SK-N-SH (cell line): Measurements from ENCODE around the gene MAPK11. TPM values are rescaled to one million over a fixed set of nuclear protein-coding genes. Genes with fewer than 3 reads are reported as not detected.
A peak's percentile ranks its signal among the peaks of the same experiment; 100 is the strongest.

Source experiments
- CTCF ChIA-PET: fragments of 300-600, 350-600 bp; formaldehyde crosslinking; extraction: SDS; loops from one replicate; lab custom pipeline; 2021; lab: Yijun Ruan, JAX
- POLR2A ChIA-PET: fragments of 350-600 bp; sonication (Branson Sonifier 250); formaldehyde crosslinking; extraction: SDS; loops from one replicate; lab custom pipeline; 2020; ENCODE audit warnings: antibody characterized with exemption, inconsistent platforms; lab: Yijun Ruan, JAX
- DNase-seq: peaks from one replicate; pipeline ENCODE4 v3.0.0; 2012
- H2AFZ ChIP-seq: fragments of 200-600 bp; sonication (generic); 2 replicates; pipeline ENCODE4 v1.8.1; 2016; ENCODE audit warnings: antibody characterized with exemption, mild to moderate bottlenecking, low read depth
- H3F3A ChIP-seq: fragments of 200-600 bp; sonication (generic); replicated peaks from 2 replicates; pipeline ENCODE3; 2016; ENCODE audit warnings: antibody characterized with exemption, mild to moderate bottlenecking; ENCODE audit not compliant: insufficient read depth
- H3K27ac ChIP-seq, 2 experiments: fragments of 200-500 bp in 1 of 2; fragments of 200-600 bp in 1 of 2; sonication (Bioruptor generic) in 1 of 2; sonication (generic), shearing (Covaris generic) in 1 of 2; 2 replicates each; pipeline versions ENCODE4 v1.5.1 to v1.6.1; 2014 to 2016; ENCODE audit warnings: low read depth in 2 of 2, inconsistent platforms in 1 of 2, low read length in 1 of 2, mild to moderate bottlenecking in 1 of 2, mixed read lengths in 1 of 2
- H3K27me3 ChIP-seq: fragments of 200-600 bp; sonication (generic), shearing (Covaris generic); 2 replicates; pipeline ENCODE4 v1.6.1; 2016; ENCODE audit warnings: mixed run types; ENCODE audit not compliant: insufficient read depth
- H3K36me3 ChIP-seq, 2 experiments: fragments of 200-500 bp in 1 of 2; fragments of 200-600 bp in 1 of 2; sonication (Bioruptor generic) in 1 of 2; sonication (generic) in 1 of 2; replicated peaks in 1 of 2; 2 replicates each; pipeline versions ENCODE3 to v1.5.1; 2014 to 2016; ENCODE audit warnings: low read length in 1 of 2, mild to moderate bottlenecking in 1 of 2; ENCODE audit not compliant: insufficient read depth in 2 of 2, control insufficient read depth in 1 of 2
- H3K4me1 ChIP-seq, 2 experiments: fragments of 200-500 bp in 1 of 2; fragments of 200-600 bp in 1 of 2; sonication (Bioruptor generic) in 1 of 2; sonication (generic), shearing (Covaris generic) in 1 of 2; 2 replicates each; pipeline versions ENCODE4 v1.5.1 to v1.6.1; 2014 to 2016; ENCODE audit warnings: low read depth in 1 of 2, low read length in 1 of 2, mixed run types in 1 of 2; ENCODE audit not compliant: insufficient read depth in 2 of 2, control insufficient read depth in 1 of 2
- H3K4me2 ChIP-seq: fragments of 200-600 bp; sonication (generic), shearing (Covaris generic); 2 replicates; pipeline ENCODE4 v1.6.1; 2017; ENCODE audit warnings: mixed run types
- H3K4me3 ChIP-seq, 2 experiments: fragments of 200-500 bp in 1 of 2; fragments of 200-600 bp in 1 of 2; sonication (Bioruptor generic) in 1 of 2; sonication (generic), shearing (Covaris generic) in 1 of 2; 2 replicates each; pipeline versions ENCODE4 v1.5.1 to v1.8.1; 2014 to 2016; ENCODE audit warnings: low read depth in 2 of 2, inconsistent platforms in 1 of 2, low read length in 1 of 2, mild to moderate bottlenecking in 1 of 2, mixed read lengths in 1 of 2, moderate library complexity in 1 of 2
- H3K79me2 ChIP-seq: fragments of 200-600 bp; sonication (generic); 2 replicates; pipeline ENCODE4 v1.8.1; 2017; ENCODE audit warnings: mild to moderate bottlenecking; ENCODE audit not compliant: insufficient read depth
- H3K9ac ChIP-seq: fragments of 200-600 bp; sonication (generic); 2 replicates; pipeline ENCODE4 v1.6.1; 2017; ENCODE audit warnings: mixed run types
- H3K9me2 ChIP-seq: fragments of 200-600 bp; sonication (generic); 2 replicates; pipeline ENCODE4 v1.6.1; 2017; ENCODE audit warnings: mixed run types
- H3K9me3 ChIP-seq: fragments of 200-600 bp; sonication (generic); 2 replicates; pipeline ENCODE4 v1.6.1; 2017; ENCODE audit warnings: mixed run types, mild to moderate bottlenecking, moderate library complexity
- H4K20me1 ChIP-seq: fragments of 200-600 bp; sonication (generic); 2 replicates; pipeline ENCODE4 v1.6.1; 2017; ENCODE audit warnings: mild to moderate bottlenecking, mixed run types; ENCODE audit not compliant: insufficient read depth
- CHD2 ChIP-seq: fragments of 150-350 bp; IDR thresholded peaks from 2 replicates; pipeline ENCODE4 v1.6.1; 2018; ENCODE audit warnings: low read length; ENCODE audit not compliant: partially characterized antibody
- ELF1 ChIP-seq: IDR thresholded peaks from 2 replicates; pipeline ENCODE4 v1.4.0; 2012
- EP300 ChIP-seq, 2 experiments: IDR thresholded peaks; 2 replicates each; pipeline versions ENCODE4 v1.4.0 to v1.6.1; 2012; ENCODE audit warnings: borderline replicate concordance in 1 of 2, low read depth in 1 of 2, low read length in 1 of 2
- FOSL2 ChIP-seq: IDR thresholded peaks from 2 replicates; pipeline ENCODE4 v1.4.0; 2012; ENCODE audit warnings: low read depth, mild to moderate bottlenecking, moderate library complexity, borderline replicate concordance
- POLR2AphosphoS5 ChIP-seq: IDR thresholded peaks from 2 replicates; pipeline ENCODE4 v1.6.1; 2012; ENCODE audit warnings: low read depth, low read length
- RAD21 ChIP-seq: IDR thresholded peaks from 2 replicates; pipeline ENCODE4 v1.6.1; 2012; ENCODE audit warnings: mild to moderate bottlenecking, low read length
- RCOR1 ChIP-seq: fragments of 150-350 bp; IDR thresholded peaks from 2 replicates; pipeline ENCODE4 v1.6.1; 2017; ENCODE audit warnings: antibody characterized with exemption, low read length
- RFX5 ChIP-seq: IDR thresholded peaks from 2 replicates; pipeline ENCODE4 v1.6.1; 2012; ENCODE audit warnings: mild to moderate bottlenecking, improper control_type of control experiment, low read length
- SMC3 ChIP-seq: IDR thresholded peaks from 2 replicates; pipeline ENCODE4 v1.6.1; 2012; ENCODE audit warnings: low read depth, low read length, improper control_type of control experiment
- TAF1 ChIP-seq: IDR thresholded peaks from 2 replicates; pipeline ENCODE4 v1.6.1; 2012; ENCODE audit warnings: low read depth, mild to moderate bottlenecking, low read length, moderate library complexity, borderline replicate concordance
- TCF12 ChIP-seq: IDR thresholded peaks from 2 replicates; pipeline ENCODE4 v1.4.0; 2012
- TEAD4 ChIP-seq: IDR thresholded peaks from 2 replicates; pipeline ENCODE4 v1.4.0; 2012; ENCODE audit warnings: mild to moderate bottlenecking, borderline replicate concordance; ENCODE audit not compliant: insufficient read depth
- WGBS: methylation state at CpG from one replicate; pipeline ENCODE4 v1.1.6; 2017; ENCODE audit warnings: low lambda C conversion rate; 5-methylcytosine and 5-hydroxymethylcytosine counted together
- polyA plus RNA-seq, 3 experiments: library from polyadenylated mRNA; depleted of rRNA; stranded (reverse); fragments of >200 nt; gene quantifications; 2 replicates each; pipeline ENCODE4 v1.2.3, GENCODE V29; 2012
- TF ChIP-seq, protein P1 (sequence below): IDR thresholded peaks from 2 replicates; pipeline ENCODE4 v1.6.1; 2012; ENCODE audit warnings: mild to moderate bottlenecking, low read depth, low read length, moderate library complexity
- TF ChIP-seq, protein P2 (sequence below): IDR thresholded peaks from 2 replicates; pipeline ENCODE4 v1.4.0; 2012; ENCODE audit warnings: low read depth
- TF ChIP-seq, protein P3 (sequence below): fragments of 150-350 bp; IDR thresholded peaks from 2 replicates; pipeline ENCODE4 v1.6.1; 2017; ENCODE audit warnings: antibody characterized with exemption, low read length, low read depth, borderline replicate concordance
- TF ChIP-seq, protein P4 (sequence below): fragments of 200-600 bp; sonication (generic); IDR thresholded peaks from 2 replicates; pipeline ENCODE4 v1.6.1; 2017; ENCODE audit warnings: antibody characterized with exemption, mild to moderate bottlenecking, moderate library complexity

MAPK11 gene
- polyA plus RNA-seq, 1 of the 3 experiments (the other 2 are of a cell fraction) = 36.0 TPM

DNA sequence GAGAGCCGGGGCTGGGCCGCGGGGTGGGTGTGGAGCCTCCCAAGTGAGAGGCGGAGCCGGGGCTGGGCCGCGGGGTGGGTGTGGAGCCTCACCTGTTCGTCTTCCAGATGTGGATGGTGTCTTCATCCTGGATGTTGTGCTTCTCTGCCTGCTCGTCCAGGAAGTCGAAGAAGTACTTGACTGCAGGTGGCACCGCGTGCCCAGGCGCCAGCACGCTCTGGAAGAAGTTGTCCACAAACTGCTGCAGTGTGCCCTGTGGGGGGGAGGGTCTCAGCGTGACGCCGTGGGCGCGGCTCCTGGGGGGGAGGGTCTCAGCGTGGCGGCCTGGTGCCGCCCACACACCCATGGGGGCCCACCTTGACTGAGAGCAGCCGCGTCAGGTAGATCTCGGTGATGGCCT lies 7.6 kb upstream of the MAPK11 start (continued):
- TF ChIP-seq, protein P1, sequence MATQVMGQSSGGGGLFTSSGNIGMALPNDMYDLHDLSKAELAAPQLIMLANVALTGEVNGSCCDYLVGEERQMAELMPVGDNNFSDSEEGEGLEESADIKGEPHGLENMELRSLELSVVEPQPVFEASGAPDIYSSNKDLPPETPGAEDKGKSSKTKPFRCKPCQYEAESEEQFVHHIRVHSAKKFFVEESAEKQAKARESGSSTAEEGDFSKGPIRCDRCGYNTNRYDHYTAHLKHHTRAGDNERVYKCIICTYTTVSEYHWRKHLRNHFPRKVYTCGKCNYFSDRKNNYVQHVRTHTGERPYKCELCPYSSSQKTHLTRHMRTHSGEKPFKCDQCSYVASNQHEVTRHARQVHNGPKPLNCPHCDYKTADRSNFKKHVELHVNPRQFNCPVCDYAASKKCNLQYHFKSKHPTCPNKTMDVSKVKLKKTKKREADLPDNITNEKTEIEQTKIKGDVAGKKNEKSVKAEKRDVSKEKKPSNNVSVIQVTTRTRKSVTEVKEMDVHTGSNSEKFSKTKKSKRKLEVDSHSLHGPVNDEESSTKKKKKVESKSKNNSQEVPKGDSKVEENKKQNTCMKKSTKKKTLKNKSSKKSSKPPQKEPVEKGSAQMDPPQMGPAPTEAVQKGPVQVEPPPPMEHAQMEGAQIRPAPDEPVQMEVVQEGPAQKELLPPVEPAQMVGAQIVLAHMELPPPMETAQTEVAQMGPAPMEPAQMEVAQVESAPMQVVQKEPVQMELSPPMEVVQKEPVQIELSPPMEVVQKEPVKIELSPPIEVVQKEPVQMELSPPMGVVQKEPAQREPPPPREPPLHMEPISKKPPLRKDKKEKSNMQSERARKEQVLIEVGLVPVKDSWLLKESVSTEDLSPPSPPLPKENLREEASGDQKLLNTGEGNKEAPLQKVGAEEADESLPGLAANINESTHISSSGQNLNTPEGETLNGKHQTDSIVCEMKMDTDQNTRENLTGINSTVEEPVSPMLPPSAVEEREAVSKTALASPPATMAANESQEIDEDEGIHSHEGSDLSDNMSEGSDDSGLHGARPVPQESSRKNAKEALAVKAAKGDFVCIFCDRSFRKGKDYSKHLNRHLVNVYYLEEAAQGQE = no peak
- no peak for TF ChIP-seq TAF1
- TF ChIP-seq, protein P2, sequence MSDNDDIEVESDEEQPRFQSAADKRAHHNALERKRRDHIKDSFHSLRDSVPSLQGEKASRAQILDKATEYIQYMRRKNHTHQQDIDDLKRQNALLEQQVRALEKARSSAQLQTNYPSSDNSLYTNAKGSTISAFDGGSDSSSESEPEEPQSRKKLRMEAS = no peak
- no peak for TF ChIP-seq CHD2
- TF ChIP-seq RFX5 = no peak
- TF ChIP-seq POLR2AphosphoS5 = no peak
- TF ChIP-seq RCOR1 = no peak
- no peak for TF ChIP-seq ELF1
- TF ChIP-seq, all 33 proteins: peak for 0

DNA sequence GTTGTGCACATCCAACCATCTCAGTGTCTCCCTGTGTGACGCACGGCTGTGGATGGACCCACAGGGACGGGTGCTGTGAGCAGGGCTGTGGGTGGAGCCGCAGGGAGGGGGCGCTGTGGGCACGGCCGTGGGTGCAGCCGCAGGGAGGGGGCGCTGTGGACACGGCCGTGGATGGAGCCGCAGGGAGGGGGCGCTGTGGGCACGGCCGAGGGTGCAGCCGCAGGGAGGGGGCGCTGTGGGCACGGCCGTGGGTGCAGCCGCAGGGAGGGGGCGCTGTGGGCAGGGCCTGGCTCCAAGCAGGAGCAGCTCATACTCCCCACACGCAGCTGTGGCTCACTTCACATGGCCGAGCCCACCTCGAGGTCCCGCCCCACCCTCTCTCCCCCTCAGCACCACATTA lies 6.0 kb upstream of the MAPK11 start:
- Histone ChIP-seq H3K9ac (no peak overlapping the region), H3K27ac (no peak overlapping the region), H3K9me2 (no peaks in the 10 kb centered on the region), H2AFZ (no peak overlapping the region), H4K20me1 (peaks cover 27% of the 10 kb centered on the region; the same call in 1 of the 2 replicates), H3F3A (peaks cover 31% of the 10 kb centered on the region), H3K4me3 (no peak overlapping the region), H3K9me3 (no peaks in the 10 kb centered on the region), H3K79me2 (no peaks in the 10 kb centered on the region), H3K4me2 (no peak overlapping the region), H3K4me1 (peaks cover 4 to 11% of the 10 kb centered on the region in 2 experiments; a peak in 2 of 4 replicates), H3K36me3 (peaks cover 22 to 64% of the 10 kb centered on the region in 2 experiments), H3K27me3 (no peaks in the 10 kb centered on the region)
- ChIA-PET CTCF (interaction anchor here (0.6 to 7.0 kb wide), 24 partner anchors 8 to 496 kb away, joined by 3 to 101 read pairs (median 5); partner anchors contain the start of genes DENND6B, MAPK12 and PPP6R2), POLR2A (no interaction called here)
- DNase-seq = peak; percentile 79
- 83% methylated on average over 23 of the region's 25 CpGs for WGBS
- no peak for TF ChIP-seq TCF12
- TF ChIP-seq, protein P3, sequence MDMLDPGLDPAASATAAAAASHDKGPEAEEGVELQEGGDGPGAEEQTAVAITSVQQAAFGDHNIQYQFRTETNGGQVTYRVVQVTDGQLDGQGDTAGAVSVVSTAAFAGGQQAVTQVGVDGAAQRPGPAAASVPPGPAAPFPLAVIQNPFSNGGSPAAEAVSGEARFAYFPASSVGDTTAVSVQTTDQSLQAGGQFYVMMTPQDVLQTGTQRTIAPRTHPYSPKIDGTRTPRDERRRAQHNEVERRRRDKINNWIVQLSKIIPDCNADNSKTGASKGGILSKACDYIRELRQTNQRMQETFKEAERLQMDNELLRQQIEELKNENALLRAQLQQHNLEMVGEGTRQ = no peak
- 0 out of 2 replicates have a peak, but pooled peaks have one; percentile 10 for TF ChIP-seq POLR2AphosphoS5
- peak; percentile 19; the same call in 1 of the 2 replicates for TF ChIP-seq RAD21
- TF ChIP-seq, protein P4, sequence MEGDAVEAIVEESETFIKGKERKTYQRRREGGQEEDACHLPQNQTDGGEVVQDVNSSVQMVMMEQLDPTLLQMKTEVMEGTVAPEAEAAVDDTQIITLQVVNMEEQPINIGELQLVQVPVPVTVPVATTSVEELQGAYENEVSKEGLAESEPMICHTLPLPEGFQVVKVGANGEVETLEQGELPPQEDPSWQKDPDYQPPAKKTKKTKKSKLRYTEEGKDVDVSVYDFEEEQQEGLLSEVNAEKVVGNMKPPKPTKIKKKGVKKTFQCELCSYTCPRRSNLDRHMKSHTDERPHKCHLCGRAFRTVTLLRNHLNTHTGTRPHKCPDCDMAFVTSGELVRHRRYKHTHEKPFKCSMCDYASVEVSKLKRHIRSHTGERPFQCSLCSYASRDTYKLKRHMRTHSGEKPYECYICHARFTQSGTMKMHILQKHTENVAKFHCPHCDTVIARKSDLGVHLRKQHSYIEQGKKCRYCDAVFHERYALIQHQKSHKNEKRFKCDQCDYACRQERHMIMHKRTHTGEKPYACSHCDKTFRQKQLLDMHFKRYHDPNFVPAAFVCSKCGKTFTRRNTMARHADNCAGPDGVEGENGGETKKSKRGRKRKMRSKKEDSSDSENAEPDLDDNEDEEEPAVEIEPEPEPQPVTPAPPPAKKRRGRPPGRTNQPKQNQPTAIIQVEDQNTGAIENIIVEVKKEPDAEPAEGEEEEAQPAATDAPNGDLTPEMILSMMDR = peak; percentile 49
- TF ChIP-seq SMC3 = peak; percentile 9; the same call in 1 of the 2 replicates
- no peak for TF ChIP-seq TEAD4
- TF ChIP-seq EP300 (IDR thresholded peaks at IDR 0.05; ENCODE audit: borderline replicate concordance in 1 of 2, low read depth in 1 of 2, low read length in 1 of 2) = no peak
- TF ChIP-seq FOSL2 = no peak
